Neural progenitor cell (in vitro differentiated cells): ENCODE measurements around the gene SHROOM2. TPM values are rescaled to one million over a fixed set of nuclear protein-coding genes. Genes with fewer than 3 reads are reported as not detected.

Experiments used
- DNase-seq: peaks from one replicate; pipeline ENCODE4 v3.0.0-alpha.2; 2016; ENCODE audit warnings: low spot score
- H2AFZ ChIP-seq: fragments of 200-600 bp; sonication (generic); replicated peaks from 2 replicates; pipeline ENCODE4 v1.6.1; 2016; ENCODE audit warnings: antibody characterized with exemption
- H3F3A ChIP-seq: fragments of 200-600 bp; sonication (generic); 2 replicates; pipeline ENCODE4 v1.6.1; 2016; ENCODE audit warnings: antibody characterized with exemption, low read depth
- H3K27ac ChIP-seq: fragments of 200-600 bp; sonication (generic); 2 replicates; pipeline ENCODE4 v1.5.1; 2016; ENCODE audit warnings: mild to moderate bottlenecking
- H3K27me3 ChIP-seq: fragments of 200-600 bp; sonication (generic); 2 replicates; pipeline ENCODE4 v1.6.1; 2016; ENCODE audit warnings: mild to moderate bottlenecking, moderate library complexity
- H3K36me3 ChIP-seq: fragments of 200-600 bp; sonication (generic); 2 replicates; pipeline ENCODE4 v1.5.1; 2016
- H3K4me1 ChIP-seq: fragments of 200-600 bp; sonication (generic); 2 replicates; pipeline ENCODE4 v1.6.1; 2016; ENCODE audit warnings: mixed run types
- H3K4me2 ChIP-seq: fragments of 200-600 bp; sonication (generic); 2 replicates; pipeline ENCODE4 v1.6.1; 2016
- H3K4me3 ChIP-seq: fragments of 200-600 bp; sonication (generic); 2 replicates; pipeline ENCODE4 v1.5.1; 2016
- H3K79me2 ChIP-seq: fragments of 200-600 bp; sonication (generic); 2 replicates; pipeline ENCODE4 v1.6.1; 2016; ENCODE audit warnings: low read depth
- H3K9ac ChIP-seq: fragments of 200-600 bp; sonication (generic); 2 replicates; pipeline ENCODE4 v1.6.1; 2016
- H3K9me3 ChIP-seq: fragments of 200-600 bp; sonication (generic); 2 replicates; pipeline ENCODE4 v1.5.1; 2016; ENCODE audit warnings: low read depth
- H4K20me1 ChIP-seq: fragments of 200-600 bp; sonication (generic); 2 replicates; pipeline ENCODE4 v1.6.1; 2016; ENCODE audit warnings: low read depth
- H3K27ac Mint-ChIP-seq: 3 replicates; pipeline ENCODE4 v1.8.0; 2021; ENCODE audit warnings: mixed read lengths
- H3K27me3 Mint-ChIP-seq: 2 replicates; pipeline ENCODE4 v1.8.0; 2022; ENCODE audit warnings: low read depth, mild to moderate bottlenecking, inconsistent platforms, moderate library complexity, mixed read lengths; ENCODE audit not compliant: insufficient read depth
- H3K36me3 Mint-ChIP-seq: 3 replicates; pipeline ENCODE4 v1.8.0; 2021; ENCODE audit warnings: mixed read lengths
- H3K4me1 Mint-ChIP-seq: 3 replicates; pipeline ENCODE4 v1.8.0; 2021; ENCODE audit warnings: mixed read lengths
- H3K4me3 Mint-ChIP-seq: 3 replicates; pipeline ENCODE4 v1.8.0; 2021; ENCODE audit warnings: mild to moderate bottlenecking, moderate library complexity, mixed read lengths
- H3K9me3 Mint-ChIP-seq: 3 replicates; pipeline ENCODE4 v1.8.0; 2020; ENCODE audit warnings: mixed read lengths
- EZH2 ChIP-seq: fragments of 200-600 bp; sonication (generic); IDR thresholded peaks from 2 replicates; pipeline ENCODE4 v1.6.1; 2017; ENCODE audit warnings: antibody characterized with exemption, mild to moderate bottlenecking, moderate library complexity
- EZH2phosphoT487 ChIP-seq: fragments of 200-600 bp; sonication (generic); IDR thresholded peaks from 2 replicates; pipeline ENCODE4 v1.6.1; 2017; ENCODE audit warnings: antibody characterized with exemption
- total RNA-seq: library from RNA; depleted of rRNA; stranded (reverse); fragments of >200 nt; gene quantifications from 2 replicates; pipeline ENCODE4 v1.2.3, GENCODE V29; 2015; ENCODE audit warnings: low replicate concordance
- TF ChIP-seq, protein P1 (sequence below): fragments of 200-600 bp; sonication (generic); IDR thresholded peaks from 2 replicates; pipeline ENCODE4 v1.5.1; 2017; ENCODE audit warnings: antibody characterized with exemption, mild to moderate bottlenecking

SHROOM2 gene
- total RNA-seq, 1 donor from 2014 or later: 9.1 TPM

DNA sequence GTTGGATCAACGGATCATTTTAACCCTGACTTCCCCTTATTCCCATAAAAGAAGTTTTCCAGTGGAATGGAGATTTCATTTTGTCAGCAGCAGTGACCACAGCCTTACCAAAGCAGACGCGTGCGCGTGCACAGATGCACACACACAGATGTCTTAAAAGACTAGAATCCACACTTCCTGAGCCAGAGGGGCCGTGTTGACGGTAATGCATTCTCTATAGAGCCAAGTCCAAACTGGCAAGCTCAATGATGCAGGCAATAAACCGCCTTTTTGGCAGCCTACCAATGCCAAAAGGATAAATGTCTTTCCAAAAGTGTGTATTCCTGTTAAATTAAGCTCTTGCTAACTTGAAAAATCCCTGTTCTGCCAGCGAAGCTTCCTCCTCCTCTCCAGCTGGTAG is 162.2 kb downstream of the SHROOM2 start:
- H3K4me3 Mint-ChIP-seq: no peak overlapping the region
- Histone ChIP-seq H3F3A (no peaks in the 10 kb centered on the region), H3K9ac (no peak overlapping the region), H3K4me2 (no peak overlapping the region), H3K9me3 (no peaks in the 10 kb centered on the region), H3K79me2 (no peaks in the 10 kb centered on the region), H3K4me3 (no peak overlapping the region), H3K27me3 (no peaks in the 10 kb centered on the region), H3K4me1 (no peaks in the 10 kb centered on the region), H2AFZ (no peak overlapping the region), H3K36me3 (no peaks in the 10 kb centered on the region), H4K20me1 (no peaks in the 10 kb centered on the region), H3K27ac (no peak overlapping the region)
- no peak for DNase-seq
- H3K4me1 Mint-ChIP-seq: no peaks in the 10 kb centered on the region
- peaks cover 46% of the 10 kb centered on the region for H3K36me3 Mint-ChIP-seq
- H3K9me3 Mint-ChIP-seq: peaks cover 21% of the 10 kb centered on the region
- H3K27me3 Mint-ChIP-seq: peaks cover 3% of the 10 kb centered on the region
- TF ChIP-seq EZH2 (no peak), EZH2phosphoT487 (no peak)
- TF ChIP-seq, protein P1, sequence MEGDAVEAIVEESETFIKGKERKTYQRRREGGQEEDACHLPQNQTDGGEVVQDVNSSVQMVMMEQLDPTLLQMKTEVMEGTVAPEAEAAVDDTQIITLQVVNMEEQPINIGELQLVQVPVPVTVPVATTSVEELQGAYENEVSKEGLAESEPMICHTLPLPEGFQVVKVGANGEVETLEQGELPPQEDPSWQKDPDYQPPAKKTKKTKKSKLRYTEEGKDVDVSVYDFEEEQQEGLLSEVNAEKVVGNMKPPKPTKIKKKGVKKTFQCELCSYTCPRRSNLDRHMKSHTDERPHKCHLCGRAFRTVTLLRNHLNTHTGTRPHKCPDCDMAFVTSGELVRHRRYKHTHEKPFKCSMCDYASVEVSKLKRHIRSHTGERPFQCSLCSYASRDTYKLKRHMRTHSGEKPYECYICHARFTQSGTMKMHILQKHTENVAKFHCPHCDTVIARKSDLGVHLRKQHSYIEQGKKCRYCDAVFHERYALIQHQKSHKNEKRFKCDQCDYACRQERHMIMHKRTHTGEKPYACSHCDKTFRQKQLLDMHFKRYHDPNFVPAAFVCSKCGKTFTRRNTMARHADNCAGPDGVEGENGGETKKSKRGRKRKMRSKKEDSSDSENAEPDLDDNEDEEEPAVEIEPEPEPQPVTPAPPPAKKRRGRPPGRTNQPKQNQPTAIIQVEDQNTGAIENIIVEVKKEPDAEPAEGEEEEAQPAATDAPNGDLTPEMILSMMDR: no peak
- no peak overlapping the region for H3K27ac Mint-ChIP-seq

DNA sequence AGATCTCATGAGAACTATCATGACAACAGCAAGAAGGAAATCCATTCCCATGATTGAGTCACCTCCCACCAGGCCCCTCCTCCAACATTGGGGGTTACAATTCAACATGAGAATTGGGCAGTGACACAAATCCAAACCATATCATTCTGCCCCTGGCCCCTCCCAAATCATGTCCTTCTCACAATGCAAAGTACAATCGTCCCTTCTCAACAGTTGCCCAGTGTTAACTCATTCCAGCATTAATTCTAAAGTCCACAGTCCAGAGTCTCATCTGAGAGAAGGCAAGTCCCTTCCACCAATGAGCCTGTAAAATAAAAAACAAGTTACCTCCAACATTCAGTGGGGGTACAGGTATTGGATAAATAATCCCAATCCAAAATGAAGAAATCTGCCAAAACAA is 166.1 kb downstream of the SHROOM2 start:
- Histone ChIP-seq H3K79me2 (no peaks in the 10 kb centered on the region), H3K9me3 (no peaks in the 10 kb centered on the region), H3K36me3 (no peaks in the 10 kb centered on the region), H3K27ac (no peak overlapping the region), H3K4me1 (no peaks in the 10 kb centered on the region), H3K4me3 (no peak overlapping the region), H3K9ac (no peak overlapping the region), H3K27me3 (no peaks in the 10 kb centered on the region), H3K4me2 (no peak overlapping the region), H3F3A (no peaks in the 10 kb centered on the region), H2AFZ (no peak overlapping the region), H4K20me1 (no peaks in the 10 kb centered on the region)
- H3K36me3 Mint-ChIP-seq: peaks cover 36% of the 10 kb centered on the region
- peaks cover 23% of the 10 kb centered on the region for H3K9me3 Mint-ChIP-seq
- no peak overlapping the region for H3K27ac Mint-ChIP-seq
- no peaks in the 10 kb centered on the region for H3K4me1 Mint-ChIP-seq
- H3K27me3 Mint-ChIP-seq: peaks cover 2% of the 10 kb centered on the region
- H3K4me3 Mint-ChIP-seq: no peak overlapping the region
- no peak for DNase-seq
- TF ChIP-seq, protein P1: no peak
- TF ChIP-seq EZH2phosphoT487 (no peak), EZH2 (no peak)

DNA sequence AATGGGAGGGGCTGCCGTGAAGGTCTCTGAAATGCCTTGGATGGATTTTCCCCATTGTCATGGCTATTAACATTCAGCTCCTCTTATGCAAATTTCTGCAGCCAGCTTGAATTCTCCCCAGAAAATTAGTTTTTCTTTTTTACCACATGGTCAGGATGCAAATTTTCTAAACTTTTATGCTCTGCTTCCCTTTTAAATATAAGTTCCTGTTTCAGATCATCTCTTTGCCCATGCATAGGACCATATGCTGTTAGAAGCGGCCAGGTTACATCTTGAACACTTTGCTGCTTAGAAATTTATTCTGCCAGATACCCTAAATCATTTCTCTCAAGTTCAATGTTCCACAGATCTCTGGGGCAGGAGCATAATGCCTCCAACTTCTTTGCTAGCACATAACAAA is 167.2 kb downstream of the SHROOM2 start:
- Histone ChIP-seq H3K4me1 (no peaks in the 10 kb centered on the region), H3K36me3 (no peaks in the 10 kb centered on the region), H3K4me2 (no peak overlapping the region), H3K27me3 (no peaks in the 10 kb centered on the region), H2AFZ (no peak overlapping the region), H3K4me3 (no peak overlapping the region), H4K20me1 (no peaks in the 10 kb centered on the region), H3F3A (no peaks in the 10 kb centered on the region), H3K27ac (no peak overlapping the region), H3K9ac (no peak overlapping the region), H3K9me3 (no peaks in the 10 kb centered on the region), H3K79me2 (no peaks in the 10 kb centered on the region)
- H3K9me3 Mint-ChIP-seq: peaks cover 26% of the 10 kb centered on the region
- no peak overlapping the region for H3K27ac Mint-ChIP-seq
- H3K27me3 Mint-ChIP-seq: peaks cover 2% of the 10 kb centered on the region
- H3K4me1 Mint-ChIP-seq: no peaks in the 10 kb centered on the region
- TF ChIP-seq, protein P1: no peak
- TF ChIP-seq EZH2phosphoT487 (no peak), EZH2 (no peak)
- no peak for DNase-seq
- peaks cover 27% of the 10 kb centered on the region for H3K36me3 Mint-ChIP-seq
- no peak overlapping the region for H3K4me3 Mint-ChIP-seq
